HG03520 (cell line): ENCODE results near the gene PTPRG.
A peak's percentile ranks its signal among the peaks of the same experiment; 100 is the strongest.

ENCODE experiments used
- ATAC-seq: cut with Tn5 transposase; IDR thresholded peaks from one replicate; pipeline ENCODE4 v1.9.1; 2021; ENCODE audit warnings: mild to moderate bottlenecking, moderate library complexity; ENCODE audit not compliant: unreplicated experiment

The PTPRG gene

GRCh38 chr3:62284442-62284841 lies 723.1 kb downstream of the PTPRG start:
- no peak for ATAC-seq

- no peak for ATAC-seq
These were observed 726.1 kb downstream of the PTPRG start for GRCh38 chr3:62287392-62287927.

GRCh38 chr3:62289922-62290321 lies 728.6 kb downstream of the PTPRG start:
- no peak for ATAC-seq

- ATAC-seq, result no peak
These were observed 731.8 kb downstream of the PTPRG start for GRCh38 chr3:62293051-62293780.

- no peak for ATAC-seq
These were observed 734.2 kb downstream of the PTPRG start for GRCh38 chr3:62295571-62295970.

- ATAC-seq, result no peak
These were observed 739.2 kb downstream of the PTPRG start for GRCh38 chr3:62300617-62301016.

- no peak for ATAC-seq
These were observed 750.8 kb downstream of the PTPRG start for GRCh38 chr3:62312201-62312600.

GRCh38 chr3:62316525-62316924 lies 755.2 kb downstream of the PTPRG start:
- ATAC-seq, result no peak

- ATAC-seq, result no peak
These were observed 757.0 kb downstream of the PTPRG start for GRCh38 chr3:62318365-62318751.

- peak; percentile 93 for ATAC-seq
These were observed 757.6 kb downstream of the PTPRG start for GRCh38 chr3:62318752-62319569.

- ATAC-seq, result no peak
These were observed 758.3 kb downstream of the PTPRG start for GRCh38 chr3:62319570-62320243.

GRCh38 chr3:62323241-62323640 lies 761.9 kb downstream of the PTPRG start:
- ATAC-seq, result no peak

GRCh38 chr3:62325896-62326295 lies 764.5 kb downstream of the PTPRG start:
- ATAC-seq, result no peak

- ATAC-seq, result no peak
These were observed 768.6 kb downstream of the PTPRG start for GRCh38 chr3:62329971-62330370.

GRCh38 chr3:62332017-62332416 lies 770.6 kb downstream of the PTPRG start:
- ATAC-seq, result no peak

GRCh38 chr3:62332835-62333244 lies 771.5 kb downstream of the PTPRG start:
- no peak for ATAC-seq

- ATAC-seq, result no peak
These were observed 773.8 kb downstream of the PTPRG start for GRCh38 chr3:62335196-62335595.

- ATAC-seq, result no peak
These were observed 782.4 kb downstream of the PTPRG start for GRCh38 chr3:62343755-62344154.
